H1 (cell line): ENCODE measurements around the gene LRRC2. TPM values are rescaled to one million over a fixed set of nuclear protein-coding genes. Genes with fewer than 3 reads are reported as not detected.

Experiments
- CHD7 ChIP-seq: fragments of 300-600 bp; sonication (generic); IDR thresholded peaks from 2 replicates; pipeline ENCODE4 v1.7.1; 2012; ENCODE audit warnings: low read length, moderate library complexity, mild to moderate bottlenecking, inconsistent platforms; ENCODE audit not compliant: insufficient replicate concordance
- EZH2 ChIP-seq: fragments of 200-600 bp; sonication (generic); IDR thresholded peaks from 2 replicates; pipeline ENCODE4 v1.7.1; 2012; ENCODE audit warnings: low read depth, mild to moderate bottlenecking, moderate library complexity, low read length, inconsistent platforms; ENCODE audit not compliant: severe bottlenecking
- HDAC2 ChIP-seq, 2 experiments: fragments of 300-600 bp in 1 of 2; sonication (generic) in 1 of 2; IDR thresholded peaks; 2 replicates each; pipeline ENCODE4 v1.6.1; 2011 to 2012; ENCODE audit warnings: low read depth in 2 of 2, low read length in 2 of 2, mild to moderate bottlenecking in 2 of 2, moderate library complexity in 2 of 2, borderline replicate concordance in 1 of 2, inconsistent platforms in 1 of 2
- NANOG ChIP-seq: IDR thresholded peaks from 2 replicates; pipeline ENCODE4 v1.6.1; 2011; ENCODE audit warnings: low read length, low read depth, mild to moderate bottlenecking, inconsistent platforms; ENCODE audit not compliant: insufficient read depth, poor library complexity, severe bottlenecking
- RFX5 ChIP-seq: IDR thresholded peaks from 2 replicates; pipeline ENCODE4 v1.6.1; 2011; ENCODE audit warnings: low read depth, low read length, improper control_type of control experiment, borderline replicate concordance
- SP4 ChIP-seq: IDR thresholded peaks from 2 replicates; pipeline ENCODE4 v1.6.1; 2012; ENCODE audit warnings: low read length, inconsistent platforms
- SRF ChIP-seq: IDR thresholded peaks from 2 replicates; pipeline ENCODE4 v1.6.1; 2011; ENCODE audit warnings: mild to moderate bottlenecking, low read depth, low read length, moderate library complexity
- TAF1 ChIP-seq: IDR thresholded peaks from 2 replicates; pipeline ENCODE4 v1.6.1; 2011; ENCODE audit warnings: mild to moderate bottlenecking, low read depth, low read length
- ZNF274 ChIP-seq: IDR thresholded peaks from 2 replicates; pipeline ENCODE4 v1.7.0; 2012; ENCODE audit warnings: low read length, borderline replicate concordance; ENCODE audit errors: extremely low read depth
- polyA plus RNA-seq, 7 experiments: library from polyadenylated mRNA; depleted of rRNA in 3 of 7; stranded (reverse) in 5 of 7; unstranded in 2 of 7; fragments of >200 nt in 5 of 7; fragments of 200-250 nt in 2 of 7; gene quantifications; 1 replicate in 5 of 7; 2 replicates in 1 of 7; 4 replicates in 1 of 7; pipeline versions ENCODE4 v1.2.1 to v1.2.3, GENCODE V29; 2011 to 2013; ENCODE audit warnings: missing spikeins in 2 of 7, mixed read lengths in 2 of 7
- total RNA-seq: library from RNA; stranded (reverse); fragmentation: NEBNext Ultra II Directional; extraction: Animal tissue kit (Norgen Biotek cat#: 25700); gene quantifications from 2 replicates; pipeline ENCODE4 v1.2.1, GENCODE V29; 2021

Gene LRRC2
- total and polyA plus RNA-seq, 2 of the 8 experiments (the other 6 are each of a cell fraction or from before 2014, with no cell fraction given) = 1.4 to 6.4 TPM

DNA sequence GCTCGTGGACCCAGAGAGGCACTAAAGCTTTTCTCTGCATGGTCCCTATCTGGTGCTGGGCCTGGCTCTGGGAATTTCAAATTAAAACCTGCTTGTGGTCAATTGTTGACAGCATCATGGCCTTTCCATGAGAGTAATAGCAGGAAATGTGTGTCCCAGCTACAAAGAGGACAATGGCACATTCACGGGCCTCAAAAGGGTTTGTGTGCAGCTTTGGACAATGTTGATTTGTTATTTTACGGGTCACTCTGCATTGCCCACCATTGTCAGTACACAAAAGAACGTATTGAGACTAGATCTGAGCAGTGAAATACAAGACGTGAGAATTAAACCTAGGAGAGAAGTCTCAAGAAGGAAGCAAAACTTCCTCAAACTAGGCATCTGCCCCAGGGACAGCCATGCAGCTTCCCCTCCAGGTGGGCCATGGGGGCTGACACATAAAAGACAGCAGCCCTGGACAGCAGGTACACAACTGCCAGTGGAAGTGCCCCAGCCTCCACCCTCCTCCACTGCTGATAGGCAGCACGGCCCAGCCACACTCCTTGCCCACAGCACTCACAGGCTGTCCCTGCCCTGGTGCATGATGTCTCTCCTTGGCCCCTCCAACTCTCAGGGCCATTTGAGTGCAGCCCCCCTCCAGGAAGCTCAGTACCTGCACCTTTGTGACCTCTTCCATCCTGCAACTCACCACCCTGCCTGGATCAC, 85.5 kb downstream of the LRRC2 start (continued):
- TF ChIP-seq CHD7 (no peak), EZH2 (no peak), TAF1 (no peak), HDAC2 (IDR thresholded peaks at IDR 0.05; ENCODE audit: borderline replicate concordance in 1 of 2, low read depth in 2 of 2, low read length in 2 of 2) (no peak), SRF (no peak), SP4 (no peak), ZNF274 (no peak), NANOG (no peak), RFX5 (no peak)
